Measurements from ENCODE around the gene CCDC170. TPM values are rescaled to one million over a fixed set of nuclear protein-coding genes. Genes with fewer than 3 reads are reported as not detected.

Gene CCDC170
- total and polyA plus RNA-seq, 2 of the 8 experiments (the other 6 are each of a cell fraction or from before 2014, with no cell fraction given): 0.06 to 0.09 TPM

- Histone ChIP-seq H3K27ac (ENCODE audit: low read depth, low read length) (no peak overlapping the region), H2BK12ac (ENCODE audit: low read depth, low read length) (no peak overlapping the region), H2BK15ac (ENCODE audit: low read length) (no peak overlapping the region), H3K18ac (ENCODE audit: extremely low read depth, low read length) (no peak overlapping the region), H3K27me3 (replicated peaks in 1 of 4; ENCODE audit: control insufficient read depth in 3 of 4, extremely low read depth in 1 of 4, insufficient read depth in 3 of 4, low read length in 3 of 4) (no peaks in the 10 kb centered on the region), H3K9ac (replicated peaks in 1 of 4; ENCODE audit: extremely low read depth in 1 of 4, low read depth in 3 of 4, low read length in 3 of 4) (no peak overlapping the region), H4K20me1 (replicated peaks in 1 of 2; ENCODE audit: control insufficient read depth in 1 of 2, insufficient read depth in 2 of 2, low read length in 2 of 2) (no peaks in the 10 kb centered on the region), H4K8ac (ENCODE audit: extremely low read depth, insufficient read depth, low read length) (no peak overlapping the region), H2AK5ac (ENCODE audit: low read depth, low read length) (no peak overlapping the region), H3K9me3 (ENCODE audit: insufficient read depth in 2 of 2, low read depth in 1 of 2, low read length in 1 of 2) (peaks cover 11 to 14% of the 10 kb centered on the region in 2 experiments; a peak in 3 of 4 replicates), H4K91ac (replicated peaks; ENCODE audit: insufficient read length, low read length) (no peak overlapping the region), H2BK20ac (ENCODE audit: low read length) (no peak overlapping the region), H3K79me1 (ENCODE audit: low read depth, low read length) (no peaks in the 10 kb centered on the region), H3K14ac (ENCODE audit: insufficient read length) (no peak overlapping the region), H4K5ac (ENCODE audit: insufficient read length, low read depth, low read length) (no peak overlapping the region), H3K4me1 (replicated peaks in 1 of 4; ENCODE audit: control insufficient read depth in 3 of 4, insufficient read depth in 4 of 4, low read length in 3 of 4) (no peaks in the 10 kb centered on the region), H3K36me3 (ENCODE audit: control insufficient read depth in 2 of 4, insufficient read depth in 4 of 4, low read length in 3 of 4) (no peaks in the 10 kb centered on the region), H2BK5ac (ENCODE audit: low read depth, low read length) (no peak overlapping the region), H3K23me2 (ENCODE audit: low read depth, low read length) (no peaks in the 10 kb centered on the region), H3K4me2 (ENCODE audit: insufficient read depth in 1 of 2, low read depth in 2 of 2, low read length in 2 of 2) (no peak overlapping the region), H3K4me3 (ENCODE audit: extremely low read depth in 1 of 4, insufficient read depth in 2 of 4, low read depth in 3 of 4, low read length in 4 of 4) (no peak overlapping the region), H2AFZ (ENCODE audit: low read length) (no peak overlapping the region), H3K4ac (replicated peaks; ENCODE audit: insufficient read length, low read depth, low read length) (no peak overlapping the region), H2BK120ac (replicated peaks; ENCODE audit: low read depth, low read length) (no peak overlapping the region), H3K56ac (replicated peaks; ENCODE audit: insufficient read length, low read depth, low read length) (no peak overlapping the region), H3K23ac (ENCODE audit: insufficient read length) (no peak overlapping the region), H3K79me2 (ENCODE audit: control insufficient read depth in 1 of 2, insufficient read depth in 2 of 2, low read length in 2 of 2) (no peaks in the 10 kb centered on the region)
- no peak for TF ChIP-seq EP300 (IDR thresholded peaks at IDR 0.05; ENCODE audit: borderline replicate concordance in 1 of 2, low read depth in 2 of 2, low read length in 2 of 2)
- TF ChIP-seq GTF2F1 (IDR thresholded peaks at IDR 0.05; ENCODE audit: borderline replicate concordance, low read depth, low read length): no peak
- TF ChIP-seq RNF2 (IDR thresholded peaks at IDR 0.05; ENCODE audit: borderline replicate concordance, low read depth, low read length, missing control alignments, poor library complexity, severe bottlenecking): no peak
- TF ChIP-seq CHD1 (IDR thresholded peaks at IDR 0.05; ENCODE audit: low read depth, low read length): no peak
- TF ChIP-seq SP2 (IDR thresholded peaks at IDR 0.05; ENCODE audit: low read length): no peak
- no peak for TF ChIP-seq NRF1 (IDR thresholded peaks at IDR 0.05; ENCODE audit: low read depth, low read length)
- TF ChIP-seq ZNF274 (IDR thresholded peaks at IDR 0.05; ENCODE audit: borderline replicate concordance, extremely low read depth, low read length): no peak
- no peak for TF ChIP-seq MAX (IDR thresholded peaks at IDR 0.05)
- TF ChIP-seq HDAC2 (IDR thresholded peaks at IDR 0.05; ENCODE audit: borderline replicate concordance in 1 of 2, low read depth in 2 of 2, low read length in 2 of 2): no peak
- TF ChIP-seq ASH2L (IDR thresholded peaks at IDR 0.05; ENCODE audit: low read length): no peak
- TF ChIP-seq KDM4A (IDR thresholded peaks at IDR 0.05; ENCODE audit: low read depth, low read length, severe bottlenecking): no peak
- TF ChIP-seq CTBP2 (IDR thresholded peaks at IDR 0.05; ENCODE audit: borderline replicate concordance, insufficient read depth, insufficient read length, low read length): no peak
- no peak for FAIRE-seq
- no peak for DNase-seq (ENCODE audit: low read depth in 1 of 2, low spot score in 2 of 2)
- ChIA-PET POLR2A (ENCODE audit: partially characterized antibody) (no interaction called here), CTCF (ENCODE audit: partially characterized antibody) (interaction anchor here (1.6 kb wide), 1 partner anchor 17 kb away, joined by 3 read pairs; no protein-coding TSS in a partner anchor)
Observed at GRCh38 chr6:151537556-151537955, 43.7 kb downstream of the CCDC170 start.
